Large intestine (tissue), 3 donors: ENCODE data around the gene NCAM2. TPM values are rescaled to one million over a fixed set of nuclear protein-coding genes. Genes with fewer than 3 reads are reported as not detected.

ENCODE experiments used
- DNase-seq, 2 donors: peaks; one replicate each; pipeline versions ENCODE4 v3.0.0 to v3.0.0-alpha.2; 2013
- H3K27ac ChIP-seq: one replicate; pipeline ENCODE4 v1.5.1; 2013; ENCODE audit warnings: low read length
- H3K27me3 ChIP-seq: 2 replicates; pipeline ENCODE4 v1.6.1; 2013; ENCODE audit warnings: low read length; ENCODE audit not compliant: control insufficient read depth, insufficient read depth
- H3K36me3 ChIP-seq: 2 replicates; pipeline ENCODE4 v1.6.1; 2013; ENCODE audit warnings: low read length; ENCODE audit not compliant: control insufficient read depth, insufficient read depth
- H3K4me1 ChIP-seq: one replicate; pipeline ENCODE4 v1.6.1; 2013; ENCODE audit warnings: low read length; ENCODE audit not compliant: control insufficient read depth, insufficient read depth
- H3K4me3 ChIP-seq: one replicate; pipeline ENCODE4 v1.5.1; 2013; ENCODE audit warnings: low read length
- H3K9me3 ChIP-seq: one replicate; pipeline ENCODE4 v1.6.1; 2013; ENCODE audit warnings: mild to moderate bottlenecking, low read depth, low read length, moderate library complexity; ENCODE audit not compliant: control insufficient read depth
- WGBS: methylation state at CpG from one replicate; pipeline ENCODE4 v1.1.5; 2013; ENCODE audit warnings: low lambda C conversion rate; ENCODE audit not compliant: insufficient coverage; 5-methylcytosine and 5-hydroxymethylcytosine counted together
- polyA plus RNA-seq: library from polyadenylated mRNA; unstranded; fragments of 120-200 nt; gene quantifications from one replicate; pipeline ENCODE4 v1.2.1, GENCODE V29; 2013

Gene NCAM2
- polyA plus RNA-seq, 1 donor: 7.7 TPM

- H3K4me3 ChIP-seq: no peak overlapping the region
- H3K27me3 ChIP-seq: no peaks in the 10 kb centered on the region
- no peaks in the 10 kb centered on the region for H3K36me3 ChIP-seq
- WGBS: 82% methylated on average over 4 of the region's 8 CpGs
- peaks cover 2% of the 10 kb centered on the region for H3K9me3 ChIP-seq
- no peak overlapping the region for H3K27ac ChIP-seq
- no peaks in the 10 kb centered on the region for H3K4me1 ChIP-seq
- no peak for DNase-seq
Measured at GRCh38 chr21:21057349-21058062, 59.3 kb downstream of the NCAM2 start.

- Histone ChIP-seq H3K9me3 (no peaks in the 10 kb centered on the region), H3K4me1 (no peaks in the 10 kb centered on the region), H3K27me3 (no peaks in the 10 kb centered on the region), H3K27ac (no peak overlapping the region), H3K4me3 (no peak overlapping the region), H3K36me3 (no peaks in the 10 kb centered on the region)
- WGBS: 100% methylated on average over 1 of the region's 1 CpG
- DNase-seq: no peak
Measured at GRCh38 chr21:21063828-21064227, 65.6 kb downstream of the NCAM2 start.

- 100% methylated on average over 1 of the region's 1 CpG for WGBS
- H3K36me3 ChIP-seq: no peaks in the 10 kb centered on the region
- H3K4me1 ChIP-seq: no peaks in the 10 kb centered on the region
- DNase-seq: no peak
- H3K27me3 ChIP-seq: no peaks in the 10 kb centered on the region
- no peaks in the 10 kb centered on the region for H3K9me3 ChIP-seq
- no peak overlapping the region for H3K27ac ChIP-seq
- no peak overlapping the region for H3K4me3 ChIP-seq
Measured at GRCh38 chr21:21064353-21064752, 66.1 kb downstream of the NCAM2 start.

GRCh38 chr21:21067375-21067774 lies 69.2 kb downstream of the NCAM2 start:
- no peaks in the 10 kb centered on the region for H3K36me3 ChIP-seq
- no peak overlapping the region for H3K27ac ChIP-seq
- no peak overlapping the region for H3K4me3 ChIP-seq

GRCh38 chr21:21074305-21074704 lies 76.1 kb downstream of the NCAM2 start:
- no peak for DNase-seq
- Histone ChIP-seq H3K36me3 (no peaks in the 10 kb centered on the region), H3K27me3 (no peaks in the 10 kb centered on the region), H3K9me3 (no peaks in the 10 kb centered on the region), H3K4me3 (no peak overlapping the region), H3K27ac (no peak overlapping the region), H3K4me1 (no peaks in the 10 kb centered on the region)
- WGBS: 86% methylated on average over 2 of the region's 3 CpGs

More at GRCh38 chr21:21067375-21067774, 69.2 kb downstream of the NCAM2 start:
- Histone ChIP-seq H3K9me3 (no peaks in the 10 kb centered on the region), H3K27me3 (no peaks in the 10 kb centered on the region), H3K4me1 (no peaks in the 10 kb centered on the region)
- no peak for DNase-seq

GRCh38 chr21:21076051-21076450 lies 77.8 kb downstream of the NCAM2 start:
- Histone ChIP-seq H3K9me3 (no peaks in the 10 kb centered on the region), H3K36me3 (no peaks in the 10 kb centered on the region), H3K4me1 (no peaks in the 10 kb centered on the region), H3K27ac (no peak overlapping the region), H3K4me3 (no peak overlapping the region), H3K27me3 (no peaks in the 10 kb centered on the region)
- WGBS: no CpG with 5 or more reads among the region's 2 CpGs
- DNase-seq: no peak

GRCh38 chr21:21076491-21076890 lies 78.3 kb downstream of the NCAM2 start:
- Histone ChIP-seq H3K4me1 (no peaks in the 10 kb centered on the region), H3K36me3 (no peaks in the 10 kb centered on the region), H3K4me3 (no peak overlapping the region), H3K27me3 (no peaks in the 10 kb centered on the region), H3K9me3 (no peaks in the 10 kb centered on the region), H3K27ac (no peak overlapping the region)
- WGBS: 91% methylated on average over 4 of the region's 4 CpGs
- DNase-seq: no peak

- DNase-seq: no peak
- no peak overlapping the region for H3K4me3 ChIP-seq
- no peak overlapping the region for H3K27ac ChIP-seq
- H3K9me3 ChIP-seq: no peaks in the 10 kb centered on the region
- H3K27me3 ChIP-seq: no peaks in the 10 kb centered on the region
- no peaks in the 10 kb centered on the region for H3K36me3 ChIP-seq
- no peaks in the 10 kb centered on the region for H3K4me1 ChIP-seq
Measured at GRCh38 chr21:21079646-21080045, 81.4 kb downstream of the NCAM2 start.

GRCh38 chr21:21084179-21084578 lies 86.0 kb downstream of the NCAM2 start:
- no CpG with 5 or more reads among the region's 1 CpG for WGBS
- no peaks in the 10 kb centered on the region for H3K27me3 ChIP-seq
- no peak for DNase-seq
- H3K9me3 ChIP-seq: no peaks in the 10 kb centered on the region
- no peak overlapping the region for H3K4me3 ChIP-seq
- H3K36me3 ChIP-seq: no peaks in the 10 kb centered on the region
- no peak overlapping the region for H3K27ac ChIP-seq
- no peaks in the 10 kb centered on the region for H3K4me1 ChIP-seq

GRCh38 chr21:21085206-21085605 lies 87.0 kb downstream of the NCAM2 start:
- no peaks in the 10 kb centered on the region for H3K4me1 ChIP-seq
- WGBS: 60% methylated on average over 2 of the region's 3 CpGs
- H3K4me3 ChIP-seq: no peak overlapping the region
- no peak for DNase-seq
- H3K9me3 ChIP-seq: no peaks in the 10 kb centered on the region
- H3K27me3 ChIP-seq: no peaks in the 10 kb centered on the region
- no peak overlapping the region for H3K27ac ChIP-seq
- no peaks in the 10 kb centered on the region for H3K36me3 ChIP-seq

- no peaks in the 10 kb centered on the region for H3K9me3 ChIP-seq
- 73% methylated on average over 3 of the region's 5 CpGs for WGBS
Measured at GRCh38 chr21:21096956-21097355, 98.7 kb downstream of the NCAM2 start.

More at GRCh38 chr21:21096956-21097355, 98.7 kb downstream of the NCAM2 start:
- H3K36me3 ChIP-seq: no peaks in the 10 kb centered on the region
- H3K27ac ChIP-seq: no peak overlapping the region
- no peaks in the 10 kb centered on the region for H3K27me3 ChIP-seq
- H3K4me3 ChIP-seq: no peak overlapping the region
- no peaks in the 10 kb centered on the region for H3K4me1 ChIP-seq
- DNase-seq: no peak
